ENCODE data around the gene CPE.

CPE gene

GRCh38 chr4:165364452-165365080 lies 14.2 kb upstream of the CPE start:
- DNase-seq (ENCODE audit: low read depth), result no peak

- no peak for DNase-seq (ENCODE audit: low read depth)
Observed at GRCh38 chr4:165367040-165367439, 11.8 kb upstream of the CPE start.

GRCh38 chr4:165368114-165368513 lies 10.7 kb upstream of the CPE start:
- no peak for DNase-seq (ENCODE audit: low read depth)

GRCh38 chr4:165368567-165368966 lies 10.2 kb upstream of the CPE start:
- DNase-seq (ENCODE audit: low read depth), result no peak

GRCh38 chr4:165369522-165369921 lies 9.3 kb upstream of the CPE start:
- no peak for DNase-seq (ENCODE audit: low read depth)

GRCh38 chr4:165370530-165370929 lies 8.3 kb upstream of the CPE start:
- no peak for DNase-seq (ENCODE audit: low read depth)

- DNase-seq (ENCODE audit: low read depth), result no peak
Observed at GRCh38 chr4:165375465-165375864, 3.3 kb upstream of the CPE start.

- no peak for DNase-seq (ENCODE audit: low read depth)
Observed at GRCh38 chr4:165378398-165378744, 437 bp upstream of the CPE start.

GRCh38 chr4:165379678-165380064 lies 863 bp downstream of the CPE start:
- DNase-seq (ENCODE audit: low read depth), result no peak

GRCh38 chr4:165380805-165381204 lies 2.0 kb downstream of the CPE start:
- DNase-seq (ENCODE audit: low read depth), result no peak

- DNase-seq (ENCODE audit: low read depth), result no peak
Observed at GRCh38 chr4:165381821-165382373, 3.1 kb downstream of the CPE start.

- no peak for DNase-seq (ENCODE audit: low read depth)
Observed at GRCh38 chr4:165382640-165383039, 3.8 kb downstream of the CPE start.

- no peak for DNase-seq (ENCODE audit: low read depth)
Observed at GRCh38 chr4:165383591-165384073, 4.8 kb downstream of the CPE start.

- DNase-seq (ENCODE audit: low read depth), result no peak
Observed at GRCh38 chr4:165384186-165384585, 5.4 kb downstream of the CPE start.

GRCh38 chr4:165384598-165384997 lies 5.8 kb downstream of the CPE start:
- no peak for DNase-seq (ENCODE audit: low read depth)

- DNase-seq (ENCODE audit: low read depth), result no peak
Observed at GRCh38 chr4:165385126-165385525, 6.3 kb downstream of the CPE start.

GRCh38 chr4:165386328-165386727 lies 7.5 kb downstream of the CPE start:
- DNase-seq (ENCODE audit: low read depth), result no peak

- no peak for DNase-seq (ENCODE audit: low read depth)
Observed at GRCh38 chr4:165388756-165389155, 9.9 kb downstream of the CPE start.

- no peak for DNase-seq (ENCODE audit: low read depth)
Observed at GRCh38 chr4:165393051-165393450, 14.2 kb downstream of the CPE start.

- DNase-seq (ENCODE audit: low read depth), result no peak
Observed at GRCh38 chr4:165393704-165394103, 14.9 kb downstream of the CPE start.

GRCh38 chr4:165394275-165394674 lies 15.5 kb downstream of the CPE start:
- no peak for DNase-seq (ENCODE audit: low read depth)

- DNase-seq (ENCODE audit: low read depth), result no peak
Observed at GRCh38 chr4:165398570-165398969, 19.8 kb downstream of the CPE start.

- DNase-seq (ENCODE audit: low read depth), result no peak
Observed at GRCh38 chr4:165402375-165402774, 23.6 kb downstream of the CPE start.

- no peak for DNase-seq (ENCODE audit: low read depth)
Observed at GRCh38 chr4:165403048-165403447, 24.2 kb downstream of the CPE start.
